Gastroesophageal sphincter (tissue), 3 donors: Measurements from ENCODE around the gene CHSY1.

Experiments
- POLR2A ChIP-seq, 2 donors: fragments of 450-650 bp; IDR thresholded peaks; one replicate each; pipeline ENCODE4 v1.6.1; 2017; ENCODE audit warnings: antibody characterized with exemption in 2 of 2, mild to moderate bottlenecking in 2 of 2, moderate library complexity in 1 of 2
- POLR2AphosphoS5 ChIP-seq: sonication (generic); formaldehyde crosslinking; IDR thresholded peaks from one replicate; pipeline ENCODE4 v1.6.1; 2017; ENCODE audit warnings: antibody characterized with exemption
- TF ChIP-seq, protein P1 (sequence below), 4 experiments: fragments of 200-600 bp in 2 of 4; fragments of 450-650 bp in 2 of 4; sonication (generic) in 1 of 4; IDR thresholded peaks; one replicate each; pipeline ENCODE4 v1.5.1; 2017 to 2019; ENCODE audit warnings: antibody characterized with exemption in 4 of 4, mild to moderate bottlenecking in 2 of 4, moderate library complexity in 2 of 4

DNA sequence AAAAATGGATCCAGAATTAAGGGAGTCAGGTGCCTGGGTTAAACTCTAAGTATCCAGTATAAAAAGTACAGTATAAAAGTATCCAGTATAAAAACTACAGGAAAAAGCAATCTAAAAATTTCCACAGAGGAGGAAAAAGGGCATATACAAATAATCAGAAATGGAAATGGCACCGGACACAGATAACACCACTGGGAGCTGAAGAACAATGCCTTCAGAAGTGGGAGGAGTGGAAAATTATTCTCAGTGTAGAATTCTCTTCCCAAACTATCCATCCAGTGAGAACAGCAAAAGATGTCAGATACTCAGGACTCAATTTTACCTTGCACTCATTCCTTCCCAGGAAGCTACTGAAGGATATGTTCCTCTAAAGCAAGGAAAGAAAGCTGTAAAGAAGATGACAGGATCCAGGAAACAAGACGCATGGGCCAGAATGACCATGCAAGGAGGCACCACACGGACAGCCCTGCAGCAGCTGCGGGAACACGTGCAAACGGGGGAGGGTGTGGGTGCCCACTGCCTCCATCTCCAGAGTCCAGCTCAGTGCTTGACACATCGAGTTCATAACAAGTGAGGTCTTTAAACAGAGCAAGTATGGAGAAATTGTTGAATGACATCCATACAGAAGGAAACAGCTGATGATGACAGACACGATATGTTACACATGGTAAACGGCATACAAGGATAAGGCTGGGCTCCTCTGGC, 68.5 kb downstream of the CHSY1 start:
- TF ChIP-seq POLR2A (IDR thresholded peaks at IDR 0.05) (no peak), POLR2AphosphoS5 (no peak)
- TF ChIP-seq, protein P1, sequence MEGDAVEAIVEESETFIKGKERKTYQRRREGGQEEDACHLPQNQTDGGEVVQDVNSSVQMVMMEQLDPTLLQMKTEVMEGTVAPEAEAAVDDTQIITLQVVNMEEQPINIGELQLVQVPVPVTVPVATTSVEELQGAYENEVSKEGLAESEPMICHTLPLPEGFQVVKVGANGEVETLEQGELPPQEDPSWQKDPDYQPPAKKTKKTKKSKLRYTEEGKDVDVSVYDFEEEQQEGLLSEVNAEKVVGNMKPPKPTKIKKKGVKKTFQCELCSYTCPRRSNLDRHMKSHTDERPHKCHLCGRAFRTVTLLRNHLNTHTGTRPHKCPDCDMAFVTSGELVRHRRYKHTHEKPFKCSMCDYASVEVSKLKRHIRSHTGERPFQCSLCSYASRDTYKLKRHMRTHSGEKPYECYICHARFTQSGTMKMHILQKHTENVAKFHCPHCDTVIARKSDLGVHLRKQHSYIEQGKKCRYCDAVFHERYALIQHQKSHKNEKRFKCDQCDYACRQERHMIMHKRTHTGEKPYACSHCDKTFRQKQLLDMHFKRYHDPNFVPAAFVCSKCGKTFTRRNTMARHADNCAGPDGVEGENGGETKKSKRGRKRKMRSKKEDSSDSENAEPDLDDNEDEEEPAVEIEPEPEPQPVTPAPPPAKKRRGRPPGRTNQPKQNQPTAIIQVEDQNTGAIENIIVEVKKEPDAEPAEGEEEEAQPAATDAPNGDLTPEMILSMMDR (IDR thresholded peaks at IDR 0.05) = no peak
